HG02678 (cell line): Measurements from ENCODE around the gene ARHGEF4.

Experiments used
- ATAC-seq: cut with Tn5 transposase; IDR thresholded peaks from one replicate; pipeline ENCODE4 v1.9.1; 2021; ENCODE audit warnings: mild to moderate bottlenecking, moderate library complexity; ENCODE audit not compliant: unreplicated experiment

The ARHGEF4 gene

GRCh38 chr2:130819226-130819607, 17.5 kb upstream of the ARHGEF4 start:
- no peak for ATAC-seq

- no peak for ATAC-seq
These were observed 17.0 kb upstream of the ARHGEF4 start for GRCh38 chr2:130819608-130820278.

- ATAC-seq: no peak
These were observed 16.3 kb upstream of the ARHGEF4 start for GRCh38 chr2:130820279-130820861.

GRCh38 chr2:130821867-130822266, 14.8 kb upstream of the ARHGEF4 start:
- no peak for ATAC-seq

- ATAC-seq: no peak
These were observed 13.9 kb upstream of the ARHGEF4 start for GRCh38 chr2:130822766-130823165.

GRCh38 chr2:130823171-130823885, 13.4 kb upstream of the ARHGEF4 start:
- no peak for ATAC-seq

DNA sequence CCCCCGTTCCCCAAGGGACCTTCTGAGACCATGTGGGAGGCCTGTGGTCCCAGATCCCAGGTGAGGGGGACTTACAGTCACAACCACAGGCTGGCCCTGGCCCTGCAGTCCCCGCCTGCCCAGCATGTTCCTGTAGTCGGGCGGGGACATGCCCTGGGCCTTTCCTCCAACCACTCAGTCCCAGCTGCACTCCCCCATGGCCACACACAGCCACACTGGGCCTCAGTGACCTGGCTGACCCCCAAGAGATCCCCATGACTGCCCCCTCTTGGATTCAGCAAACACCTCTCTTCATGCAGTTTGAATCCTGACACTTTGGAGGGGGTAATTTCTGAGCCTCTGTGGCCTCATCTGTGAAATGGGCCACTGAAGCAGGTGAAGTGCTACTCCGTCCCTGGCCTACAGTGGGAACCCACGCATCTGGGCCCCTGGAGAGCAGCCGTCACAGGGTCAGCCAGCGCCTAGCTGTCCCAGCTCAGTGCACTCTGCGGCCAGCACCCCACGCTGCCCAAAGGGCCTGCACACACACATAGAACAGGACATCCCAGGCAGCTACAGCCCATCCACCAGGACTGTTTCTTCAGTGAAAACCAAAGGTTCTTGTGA, 12.7 kb upstream of the ARHGEF4 start:
- peak; percentile 45 for ATAC-seq

- ATAC-seq: peak; percentile 86
These were observed 12.1 kb upstream of the ARHGEF4 start for GRCh38 chr2:130824492-130825061.

GRCh38 chr2:130825231-130825965, 11.3 kb upstream of the ARHGEF4 start:
- no peak for ATAC-seq

- no peak for ATAC-seq
These were observed 10.8 kb upstream of the ARHGEF4 start for GRCh38 chr2:130825966-130826253.

GRCh38 chr2:130826419-130826818, 10.3 kb upstream of the ARHGEF4 start:
- ATAC-seq: no peak

DNA sequence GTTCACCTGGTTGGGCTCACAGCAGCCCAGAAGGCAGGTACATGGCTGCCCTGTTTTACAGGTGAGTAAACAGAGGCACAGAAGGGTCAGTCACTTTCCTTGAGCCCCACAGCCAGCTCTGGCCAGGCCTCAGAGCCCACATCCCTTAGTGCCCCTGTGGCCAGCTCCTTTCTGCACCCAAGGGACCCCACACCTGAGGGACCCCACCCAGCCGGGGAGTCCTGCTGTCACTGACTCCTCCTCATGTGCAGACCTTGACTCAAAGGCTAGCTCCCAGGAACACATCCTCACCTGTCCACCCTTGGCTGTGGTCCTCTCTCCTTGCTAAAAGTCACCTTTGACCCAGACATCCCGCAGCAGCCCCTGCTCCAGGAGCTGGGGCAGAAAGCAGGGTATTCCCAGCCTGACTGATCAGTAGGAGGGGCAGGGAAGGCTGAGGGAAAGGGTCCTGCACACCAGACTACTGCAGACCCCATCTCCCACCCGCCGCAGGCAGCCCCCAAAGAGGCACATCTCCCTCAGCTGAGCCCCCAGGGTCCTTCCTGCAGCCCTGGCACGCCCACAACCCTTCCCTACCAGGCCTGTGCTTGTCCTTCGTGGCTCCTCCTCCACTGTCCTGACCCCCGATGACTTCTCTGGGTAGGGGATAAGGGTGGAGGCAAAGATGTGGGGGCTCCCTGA, 9.8 kb upstream of the ARHGEF4 start:
- ATAC-seq: no peak

- ATAC-seq: no peak
These were observed 9.0 kb upstream of the ARHGEF4 start for GRCh38 chr2:130827502-130828251.

- no peak for ATAC-seq
These were observed 8.3 kb upstream of the ARHGEF4 start for GRCh38 chr2:130828461-130828860.

- no peak for ATAC-seq
These were observed 7.7 kb upstream of the ARHGEF4 start for GRCh38 chr2:130829015-130829414.

GRCh38 chr2:130830538-130830937, 6.2 kb upstream of the ARHGEF4 start:
- no peak for ATAC-seq

DNA sequence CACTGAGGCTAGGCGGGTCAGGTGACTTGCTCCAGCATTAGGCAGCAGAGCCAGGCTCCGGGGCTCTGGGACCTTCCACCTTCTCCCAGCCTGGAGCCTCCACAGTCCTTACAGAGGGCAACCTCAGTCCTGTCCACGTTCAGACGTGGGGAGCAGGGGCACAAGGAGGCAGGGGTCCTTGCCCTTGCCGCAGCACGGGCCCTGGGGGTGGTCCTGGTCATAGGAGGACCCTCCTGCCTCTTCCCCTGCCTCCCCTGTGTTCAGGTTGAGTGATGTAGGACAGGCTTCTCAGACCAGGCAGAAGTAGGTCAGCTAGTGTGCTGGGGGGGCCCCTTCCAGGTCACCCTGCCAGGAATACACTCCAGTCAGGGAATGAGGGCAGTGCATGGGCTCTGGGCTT, 5.4 kb upstream of the ARHGEF4 start:
- no peak for ATAC-seq

DNA sequence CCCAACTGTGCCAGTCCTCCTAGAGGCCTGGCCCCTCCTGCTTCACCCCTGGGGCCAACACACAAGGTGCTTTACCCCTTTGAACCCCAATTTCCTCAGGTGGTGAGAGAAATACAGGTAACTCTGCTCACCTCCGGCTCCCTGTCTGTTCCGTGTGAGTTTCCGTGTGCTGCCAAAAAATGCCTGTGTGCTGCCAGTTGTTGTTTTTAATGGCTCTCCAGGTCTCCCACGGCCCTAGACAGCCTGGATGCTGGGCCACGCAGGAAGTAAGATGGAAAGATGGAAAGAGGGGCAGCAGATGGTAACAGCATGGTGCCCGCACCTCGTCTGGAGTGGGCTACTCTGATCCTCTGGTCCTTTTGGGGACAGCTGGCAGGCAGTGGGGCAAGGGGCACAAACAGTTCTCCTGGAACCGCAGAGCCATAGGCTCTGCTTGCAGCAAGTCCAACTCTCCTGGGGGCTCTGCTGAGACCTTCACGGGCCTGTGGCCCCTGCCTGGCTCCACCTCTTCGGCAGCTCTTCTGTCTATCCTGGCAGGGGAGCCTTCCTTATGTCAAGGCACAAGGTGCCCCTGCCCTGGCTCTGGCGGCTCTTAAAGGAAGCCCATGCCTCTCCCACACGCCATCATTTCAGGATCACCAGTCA, 4.3 kb upstream of the ARHGEF4 start:
- no peak for ATAC-seq
